Measurements from ENCODE around the gene OLFM4.

OLFM4 gene

GRCh38 chr13:53028637-53029203 is at the start of gene OLFM4:
TSS of gene OLFM4 (plus strand) at chr13:53028813. CDS start at chr13:53028837, 24 bp downstream.
- H3K27ac Mint-ChIP-seq = no peak within 1 kb of the TSS
- no peaks in the 10 kb centered on the region for H3K4me1 Mint-ChIP-seq (ENCODE audit: low read depth)
- H3K9me3 Mint-ChIP-seq = no peaks in the 10 kb centered on the region
- H3K27me3 Mint-ChIP-seq (ENCODE audit: low read depth) = no peaks in the 10 kb centered on the region
- no peaks in the 10 kb centered on the region for H3K36me3 Mint-ChIP-seq (ENCODE audit: low read depth)
- no peak within 1 kb of the TSS for H3K4me3 Mint-ChIP-seq

GRCh38 chr13:52978989-52979388 is 49.6 kb upstream of the OLFM4 start:
- no peak overlapping the region for H3K4me3 Mint-ChIP-seq
- H3K4me1 Mint-ChIP-seq (ENCODE audit: low read depth) = no peaks in the 10 kb centered on the region
- H3K27ac Mint-ChIP-seq = no peak overlapping the region
- no peaks in the 10 kb centered on the region for H3K27me3 Mint-ChIP-seq (ENCODE audit: low read depth)
- no peaks in the 10 kb centered on the region for H3K9me3 Mint-ChIP-seq
- H3K36me3 Mint-ChIP-seq (ENCODE audit: low read depth) = no peaks in the 10 kb centered on the region

- no peak overlapping the region for H3K27ac Mint-ChIP-seq
- no peaks in the 10 kb centered on the region for H3K9me3 Mint-ChIP-seq
- no peaks in the 10 kb centered on the region for H3K4me1 Mint-ChIP-seq (ENCODE audit: low read depth)
- H3K4me3 Mint-ChIP-seq = no peak overlapping the region
- H3K27me3 Mint-ChIP-seq (ENCODE audit: low read depth) = no peaks in the 10 kb centered on the region
- H3K36me3 Mint-ChIP-seq (ENCODE audit: low read depth) = no peaks in the 10 kb centered on the region
These were observed 47.9 kb upstream of the OLFM4 start for GRCh38 chr13:52980695-52981094.

GRCh38 chr13:52983836-52984235 is 44.8 kb upstream of the OLFM4 start:
- Mint-ChIP-seq H3K4me3 (no peak overlapping the region), H3K27me3 (ENCODE audit: low read depth) (no peaks in the 10 kb centered on the region), H3K4me1 (ENCODE audit: low read depth) (no peaks in the 10 kb centered on the region), H3K27ac (no peak overlapping the region), H3K36me3 (ENCODE audit: low read depth) (no peaks in the 10 kb centered on the region), H3K9me3 (no peaks in the 10 kb centered on the region)

- Mint-ChIP-seq H3K9me3 (no peaks in the 10 kb centered on the region), H3K4me1 (ENCODE audit: low read depth) (no peaks in the 10 kb centered on the region), H3K4me3 (no peak overlapping the region), H3K27ac (no peak overlapping the region), H3K27me3 (ENCODE audit: low read depth) (no peaks in the 10 kb centered on the region), H3K36me3 (ENCODE audit: low read depth) (no peaks in the 10 kb centered on the region)
These were observed 43.7 kb upstream of the OLFM4 start for GRCh38 chr13:52984881-52985363.

GRCh38 chr13:52991344-52992020 is 37.1 kb upstream of the OLFM4 start:
- Mint-ChIP-seq H3K27ac (no peak overlapping the region), H3K36me3 (ENCODE audit: low read depth) (no peaks in the 10 kb centered on the region)

GRCh38 chr13:52992110-52992509 is 36.5 kb upstream of the OLFM4 start:
- H3K36me3 Mint-ChIP-seq (ENCODE audit: low read depth) = no peaks in the 10 kb centered on the region
- no peaks in the 10 kb centered on the region for H3K9me3 Mint-ChIP-seq
- no peaks in the 10 kb centered on the region for H3K27me3 Mint-ChIP-seq (ENCODE audit: low read depth)
- H3K4me3 Mint-ChIP-seq = no peak overlapping the region
- H3K4me1 Mint-ChIP-seq (ENCODE audit: low read depth) = no peaks in the 10 kb centered on the region
- H3K27ac Mint-ChIP-seq = no peak overlapping the region

More at GRCh38 chr13:52991344-52992020, 37.1 kb upstream of the OLFM4 start:
- Mint-ChIP-seq H3K27me3 (ENCODE audit: low read depth) (no peaks in the 10 kb centered on the region), H3K9me3 (no peaks in the 10 kb centered on the region), H3K4me1 (ENCODE audit: low read depth) (no peaks in the 10 kb centered on the region), H3K4me3 (no peak overlapping the region)

- no peaks in the 10 kb centered on the region for H3K9me3 Mint-ChIP-seq
- H3K36me3 Mint-ChIP-seq (ENCODE audit: low read depth) = no peaks in the 10 kb centered on the region
- no peak overlapping the region for H3K27ac Mint-ChIP-seq
- H3K4me3 Mint-ChIP-seq = no peak overlapping the region
- H3K27me3 Mint-ChIP-seq (ENCODE audit: low read depth) = no peaks in the 10 kb centered on the region
- no peaks in the 10 kb centered on the region for H3K4me1 Mint-ChIP-seq (ENCODE audit: low read depth)
These were observed 34.6 kb upstream of the OLFM4 start for GRCh38 chr13:52994051-52994450.

GRCh38 chr13:52994865-52995264 is 33.7 kb upstream of the OLFM4 start:
- no peak overlapping the region for H3K4me3 Mint-ChIP-seq
- no peaks in the 10 kb centered on the region for H3K9me3 Mint-ChIP-seq
- H3K36me3 Mint-ChIP-seq (ENCODE audit: low read depth) = no peaks in the 10 kb centered on the region
- H3K27ac Mint-ChIP-seq = no peak overlapping the region
- H3K4me1 Mint-ChIP-seq (ENCODE audit: low read depth) = no peaks in the 10 kb centered on the region
- no peaks in the 10 kb centered on the region for H3K27me3 Mint-ChIP-seq (ENCODE audit: low read depth)

GRCh38 chr13:52995946-52996345 is 32.7 kb upstream of the OLFM4 start:
- no peaks in the 10 kb centered on the region for H3K27me3 Mint-ChIP-seq (ENCODE audit: low read depth)
- H3K36me3 Mint-ChIP-seq (ENCODE audit: low read depth) = no peaks in the 10 kb centered on the region
- no peak overlapping the region for H3K27ac Mint-ChIP-seq
- H3K9me3 Mint-ChIP-seq = no peaks in the 10 kb centered on the region
- H3K4me1 Mint-ChIP-seq (ENCODE audit: low read depth) = no peaks in the 10 kb centered on the region
- H3K4me3 Mint-ChIP-seq = no peak overlapping the region

- Mint-ChIP-seq H3K27ac (no peak overlapping the region), H3K4me3 (no peak overlapping the region)
These were observed 30.4 kb upstream of the OLFM4 start for GRCh38 chr13:52997951-52998876.

GRCh38 chr13:52999093-52999696 is 29.4 kb upstream of the OLFM4 start:
- no peaks in the 10 kb centered on the region for H3K4me1 Mint-ChIP-seq (ENCODE audit: low read depth)
- no peak overlapping the region for H3K4me3 Mint-ChIP-seq
- no peaks in the 10 kb centered on the region for H3K27me3 Mint-ChIP-seq (ENCODE audit: low read depth)
- no peak overlapping the region for H3K27ac Mint-ChIP-seq
- no peaks in the 10 kb centered on the region for H3K9me3 Mint-ChIP-seq
- H3K36me3 Mint-ChIP-seq (ENCODE audit: low read depth) = no peaks in the 10 kb centered on the region

More at GRCh38 chr13:52997951-52998876, 30.4 kb upstream of the OLFM4 start:
- H3K4me1 Mint-ChIP-seq (ENCODE audit: low read depth) = no peaks in the 10 kb centered on the region
- H3K9me3 Mint-ChIP-seq = no peaks in the 10 kb centered on the region
- no peaks in the 10 kb centered on the region for H3K36me3 Mint-ChIP-seq (ENCODE audit: low read depth)
- H3K27me3 Mint-ChIP-seq (ENCODE audit: low read depth) = no peaks in the 10 kb centered on the region

- Mint-ChIP-seq H3K4me1 (ENCODE audit: low read depth) (no peaks in the 10 kb centered on the region), H3K27ac (no peak overlapping the region), H3K36me3 (ENCODE audit: low read depth) (no peaks in the 10 kb centered on the region), H3K4me3 (no peak overlapping the region), H3K9me3 (no peaks in the 10 kb centered on the region), H3K27me3 (ENCODE audit: low read depth) (no peaks in the 10 kb centered on the region)
These were observed 27.0 kb upstream of the OLFM4 start for GRCh38 chr13:53001444-53002225.

- Mint-ChIP-seq H3K36me3 (ENCODE audit: low read depth) (no peaks in the 10 kb centered on the region), H3K9me3 (no peaks in the 10 kb centered on the region), H3K4me3 (no peak overlapping the region), H3K27ac (no peak overlapping the region), H3K27me3 (ENCODE audit: low read depth) (no peaks in the 10 kb centered on the region), H3K4me1 (ENCODE audit: low read depth) (no peaks in the 10 kb centered on the region)
These were observed 24.0 kb upstream of the OLFM4 start for GRCh38 chr13:53004573-53004972.

Measured in T-helper 1 cell treated with Interleukin-12 subunit alpha and Interleukin-12 subunit beta and Interleukin-4 antibody, amounts not matched to agents 30 μg/mL and 1 μg/mL, for 36 hours (primary cell).